ENCODE results near the gene ABHD8. TPM values are rescaled to one million over a fixed set of nuclear protein-coding genes. Genes with fewer than 3 reads are reported as not detected.

The ABHD8 gene
- total RNA-seq, 4 donors from 2014 or later, result 2.1 to 14.1 (median 5.6) TPM

GRCh38 chr19:17336872-17337674 is 33.8 kb upstream of the ABHD8 start, which contains the start of gene GTPBP3:
Gene GTPBP3, plus strand, starts transcription at chr19:17337553. Its CDS starts 59 bp downstream, at chr19:17337612.
- TF ChIP-seq CTCF (IDR thresholded peaks at IDR 0.05) (peak in 1 of 6 experiments; percentile 9), POLR2A (IDR thresholded peaks at IDR 0.05) (peak; percentile 39 to 47)
- H3K36me3 ChIP-seq, result no peaks in the 10 kb centered on the region
- H3K4me1 ChIP-seq, result peaks cover 5 to 31% (median 14%) of the 10 kb centered on the region in 4 donors
- DNase-seq, result peak; percentile 96 to 100 (median 99)
- H3K4me3 ChIP-seq, result peak within 1 kb of the TSS; percentile 55 to 78 (median 68)
- H3K27ac ChIP-seq, result peak within 1 kb of the TSS; percentile 80 to 96 (median 86)
- H3K27me3 ChIP-seq, result no peaks in the 10 kb centered on the region
- H3K9me3 ChIP-seq, result no peaks in the 10 kb centered on the region

- Histone ChIP-seq H3K4me1 (peaks cover 5 to 35% (median 14%) of the 10 kb centered on the region in 4 donors), H3K4me3 (peak overlapping the region in 1 of 4 donors; percentile 90), H3K27ac (peak overlapping the region in 1 of 4 donors; percentile 82), H3K36me3 (no peaks in the 10 kb centered on the region), H3K27me3 (no peaks in the 10 kb centered on the region), H3K9me3 (no peaks in the 10 kb centered on the region)
- no peak for TF ChIP-seq CTCF (IDR thresholded peaks at IDR 0.05)
- no peak for TF ChIP-seq POLR2A (IDR thresholded peaks at IDR 0.05)
- no peak for DNase-seq
These were observed 32.4 kb upstream of the ABHD8 start for GRCh38 chr19:17335575-17335974.

- Histone ChIP-seq H3K27me3 (peaks cover 0 to under 1% of the 10 kb centered on the region in 2 donors), H3K36me3 (no peaks in the 10 kb centered on the region), H3K4me3 (peak within 1 kb of the TSS; percentile 57 to 90 (median 66)), H3K27ac (peak within 1 kb of the TSS; percentile 38 to 82 (median 66)), H3K9me3 (no peaks in the 10 kb centered on the region), H3K4me1 (peaks cover 5 to 37% (median 15%) of the 10 kb centered on the region in 4 donors)
- peak; percentile 89 to 97 (median 95) for DNase-seq
- TF ChIP-seq POLR2A (IDR thresholded peaks at IDR 0.05) (peak in 1 of 2 donors; percentile 71), CTCF (IDR thresholded peaks at IDR 0.05) (no peak)
These were observed 31.5 kb upstream of the ABHD8 start, which contains the start of gene ANO8 for GRCh38 chr19:17334414-17335409. Gene ANO8, minus strand, starts transcription at chr19:17334855. Its CDS starts 185 bp downstream, at chr19:17334670.

- DNase-seq, result peak in 2 of 3 donors; percentile 67 to 79
- peaks cover 0 to 8% of the 10 kb centered on the region in 2 donors for H3K27me3 ChIP-seq
- no peaks in the 10 kb centered on the region for H3K9me3 ChIP-seq
- H3K4me3 ChIP-seq, result peak overlapping the region; percentile 57 to 90 (median 66)
- peaks cover 8 to 46% (median 23%) of the 10 kb centered on the region in 4 donors for H3K4me1 ChIP-seq
- TF ChIP-seq POLR2A (IDR thresholded peaks at IDR 0.05), result no peak
- no peak for TF ChIP-seq CTCF (IDR thresholded peaks at IDR 0.05)
- peak overlapping the region; percentile 38 to 82 (median 66) for H3K27ac ChIP-seq
- H3K36me3 ChIP-seq, result no peaks in the 10 kb centered on the region
These were observed 30.6 kb upstream of the ABHD8 start for GRCh38 chr19:17333611-17334413.

All from Peyer's patch (tissue), 4 donors.